NCI-H446 treated with DMSO at 0.1 percent for 48 hours (cell line): ENCODE data around the gene MYL7.

Experiments used
- DNase-seq: peaks from one replicate; lab custom pipeline; 2025; lab: John Stamatoyannopoulos, UW

The MYL7 gene

DNA sequence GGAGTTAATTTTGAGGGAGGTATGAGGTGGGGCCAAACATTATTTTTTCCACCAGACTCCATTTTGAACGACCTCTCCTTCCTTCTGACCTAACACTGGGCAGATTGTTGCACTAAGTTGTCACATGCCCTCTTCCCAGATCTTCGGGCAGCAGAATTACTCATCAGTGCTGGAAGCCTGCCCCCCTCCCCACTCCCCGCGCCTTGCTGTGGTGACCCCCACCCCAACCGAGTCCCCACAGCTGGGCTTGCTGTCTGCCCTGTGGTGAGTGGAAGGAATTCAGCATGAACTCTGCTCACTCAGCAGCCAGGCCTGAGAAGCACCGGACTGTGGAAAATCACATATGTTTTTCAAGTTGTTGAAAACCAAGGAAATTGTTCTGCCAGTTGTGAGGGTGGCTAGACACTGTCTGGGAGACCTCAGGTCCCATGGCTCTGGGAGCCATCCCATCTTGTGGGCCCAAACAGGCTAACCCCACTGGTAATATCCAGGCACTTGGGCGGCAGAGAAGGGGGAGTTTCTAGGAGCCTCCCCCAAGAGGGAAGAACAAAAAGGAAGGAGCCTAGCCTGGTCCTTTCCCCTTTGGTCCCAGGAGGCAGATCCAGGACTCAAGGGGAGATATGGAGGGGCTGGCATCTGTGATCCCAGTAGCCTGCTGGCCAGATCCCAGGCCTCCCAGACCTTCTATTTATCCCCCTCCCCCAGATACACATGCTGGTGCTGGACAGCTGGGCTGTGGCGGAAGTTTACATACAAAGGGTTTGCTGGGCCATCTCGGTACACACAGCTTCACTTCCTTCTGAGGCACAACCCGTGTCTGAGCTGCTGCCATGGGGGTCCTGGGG, 40.5 kb downstream of the MYL7 start:
- DNase-seq = no peak

DNA sequence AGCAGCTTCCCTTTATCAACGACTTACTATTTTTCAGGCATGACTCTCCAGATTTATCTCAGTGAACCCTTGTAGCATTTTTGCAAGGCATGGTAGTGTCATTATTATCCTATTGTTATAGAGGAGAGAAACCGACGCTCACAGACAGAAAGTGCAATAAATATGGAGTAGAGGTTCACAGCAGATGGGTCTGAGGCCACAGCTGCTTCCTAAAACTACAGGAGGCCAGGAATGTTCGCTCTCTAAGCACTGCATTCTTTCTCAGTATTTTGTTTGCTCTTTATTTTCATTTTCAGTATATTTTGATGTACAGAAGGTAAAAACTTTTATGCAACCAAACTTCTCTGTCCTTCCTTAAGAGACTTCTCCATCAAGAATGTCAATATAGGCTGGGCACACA, 41.5 kb downstream of the MYL7 start:
- DNase-seq = no peak

GRCh38 chr7:44098092-44099068, 42.8 kb downstream of the MYL7 start:
- DNase-seq = no peak

DNA sequence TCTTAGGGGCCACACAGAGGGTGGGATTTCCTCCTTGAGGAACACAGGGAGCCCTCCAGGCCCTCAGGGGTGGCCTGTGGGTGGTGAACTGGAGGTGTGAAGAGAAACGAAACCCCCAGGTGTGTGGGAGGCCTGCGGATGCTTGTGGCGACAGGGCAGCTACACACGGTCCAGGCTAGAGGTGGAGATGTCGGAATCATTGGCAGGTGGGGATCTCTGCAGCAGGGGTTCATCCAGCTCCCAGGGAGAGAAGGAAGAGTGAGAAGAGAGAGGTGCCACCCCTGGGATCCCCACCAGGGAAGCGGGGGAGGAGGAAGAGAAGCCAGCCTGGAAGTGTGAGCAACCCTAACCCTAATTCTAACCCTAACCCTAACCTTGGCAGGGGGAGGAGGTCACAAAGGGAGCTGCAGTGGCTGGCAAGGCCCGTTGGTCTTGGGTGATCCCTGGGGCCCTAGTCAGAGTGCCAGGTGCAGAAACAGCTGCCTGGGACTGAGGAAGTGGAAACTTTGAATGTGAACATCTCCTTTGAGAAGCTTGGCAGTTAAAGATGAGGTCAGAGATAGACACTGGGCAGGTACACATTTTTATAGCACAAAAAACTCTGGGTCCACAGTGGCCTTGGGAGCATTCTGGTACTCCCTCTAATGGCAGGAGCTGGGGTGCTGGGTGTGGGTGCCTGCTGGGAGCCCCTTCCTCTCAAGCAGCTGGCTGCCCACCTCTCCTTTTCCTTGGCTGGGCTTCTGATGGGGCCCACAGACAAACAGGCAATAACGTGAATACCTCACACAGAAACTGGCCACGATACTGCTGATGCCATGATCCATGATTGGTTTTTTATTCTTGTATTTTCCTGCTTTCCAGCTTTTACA, 43.8 kb downstream of the MYL7 start:
- DNase-seq = no peak

- DNase-seq = no peak
Observed at GRCh38 chr7:44096326-44096881, 44.7 kb downstream of the MYL7 start.

- no peak for DNase-seq
Observed at GRCh38 chr7:44095781-44096180, 45.4 kb downstream of the MYL7 start.

- DNase-seq = no peak
Observed at GRCh38 chr7:44094883-44095592, 46.1 kb downstream of the MYL7 start.

DNA sequence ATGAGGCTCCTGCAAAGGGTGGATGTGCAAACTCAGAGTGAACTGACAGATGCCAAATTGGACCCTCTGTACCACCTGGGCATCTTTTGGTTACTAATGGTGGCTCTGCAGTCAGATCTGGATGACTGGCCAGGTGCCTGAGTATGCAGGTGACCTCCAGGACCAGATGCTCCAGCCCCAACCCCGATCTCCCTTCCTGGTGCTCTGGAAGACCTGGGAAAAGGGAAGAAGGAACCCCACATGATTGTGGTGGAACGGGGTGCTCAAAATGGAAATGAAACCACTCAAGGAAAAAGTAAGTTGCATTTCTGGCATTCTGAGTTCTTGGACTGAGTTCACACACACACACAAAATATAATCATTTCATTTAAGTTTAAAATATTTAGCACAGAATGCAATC, 46.8 kb downstream of the MYL7 start:
- DNase-seq = no peak

- DNase-seq = no peak
Observed at GRCh38 chr7:44093102-44093641, 48.0 kb downstream of the MYL7 start.
